H4 (cell line): ENCODE results near the gene OR2L5. TPM values are rescaled to one million over a fixed set of nuclear protein-coding genes. Genes with fewer than 3 reads are reported as not detected.

ENCODE experiments used
- DNase-seq: peaks from one replicate; pipeline ENCODE4 v3.0.0-alpha.2; 2015; ENCODE audit warnings: low spot score
- total RNA-seq: library from RNA; depleted of rRNA; stranded (reverse); fragments of >200 nt; shearing (Covaris generic); gene quantifications from 2 replicates; pipeline ENCODE4 v1.2.3, GENCODE V29; 2014; rRNA removed

OR2L5 gene
- not detected in 2 replicates for total RNA-seq

GRCh38 chr1:248013229-248013710 lies at the start of gene OR2L5:
Gene OR2L5, plus strand, starts transcription at chr1:248013660. Its CDS starts 8,288 bp downstream, at chr1:248021948.
- no peak for DNase-seq

DNA sequence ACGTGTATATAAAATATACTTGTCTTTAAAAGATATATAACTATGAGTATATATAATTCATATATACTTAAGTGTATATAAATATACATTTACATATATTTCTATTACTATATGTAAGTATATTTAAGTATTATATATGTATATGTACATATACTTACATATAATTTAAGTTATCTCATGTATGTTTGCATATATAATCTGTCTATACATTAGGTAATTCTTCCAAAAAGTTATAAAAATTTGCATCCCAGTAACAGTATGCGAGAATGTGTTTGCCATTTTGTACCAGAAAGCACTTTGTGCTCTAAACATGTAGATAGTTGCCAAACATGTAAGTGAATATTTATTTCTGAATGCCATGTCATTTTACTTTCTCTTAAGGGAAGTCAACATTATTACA lies 48.5 kb upstream of the OR2L5 start, which contains the start of gene OR2AK2:
TSS of gene OR2AK2 (plus strand) at position 301 of the 400 bp plus-strand sequence. CDS start 144 bp downstream, outside the sequence.
- no peak for DNase-seq

DNA sequence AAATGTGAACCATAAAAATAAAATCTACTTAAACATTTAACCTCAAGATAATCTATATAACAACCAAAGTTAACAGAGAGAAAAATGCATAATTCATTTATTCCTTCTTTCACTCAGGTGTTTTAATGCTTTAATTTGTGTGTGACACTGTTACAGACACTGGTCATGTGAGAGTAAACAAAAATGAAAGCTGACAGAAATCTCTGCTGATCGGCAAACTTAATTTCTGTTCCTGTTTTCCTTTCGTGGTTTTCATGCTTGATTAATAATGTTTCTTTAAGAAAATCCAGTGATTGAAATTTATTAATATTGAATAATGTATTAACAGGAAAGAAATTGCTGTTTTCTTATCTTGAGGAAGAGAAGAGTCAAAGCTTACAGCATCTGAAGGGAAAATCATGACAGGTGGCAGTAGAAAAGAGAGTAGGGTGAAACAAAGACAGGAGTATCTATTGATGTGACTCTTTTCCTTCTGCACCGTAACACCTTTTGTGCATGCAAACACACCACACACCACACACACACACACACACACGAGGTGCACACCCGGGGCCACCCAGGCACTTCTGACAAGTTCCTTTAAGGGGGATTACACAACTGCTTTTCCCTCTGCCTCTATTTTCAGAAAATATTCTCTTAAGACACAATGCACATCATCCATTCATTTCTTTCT lies 46.8 kb upstream of the OR2L5 start:
- no peak for DNase-seq

- no peak for DNase-seq
These were observed 20.5 kb upstream of the OR2L5 start for GRCh38 chr1:247992986-247993385.

GRCh38 chr1:247998811-247999210 lies 14.6 kb upstream of the OR2L5 start:
- no peak for DNase-seq

DNA sequence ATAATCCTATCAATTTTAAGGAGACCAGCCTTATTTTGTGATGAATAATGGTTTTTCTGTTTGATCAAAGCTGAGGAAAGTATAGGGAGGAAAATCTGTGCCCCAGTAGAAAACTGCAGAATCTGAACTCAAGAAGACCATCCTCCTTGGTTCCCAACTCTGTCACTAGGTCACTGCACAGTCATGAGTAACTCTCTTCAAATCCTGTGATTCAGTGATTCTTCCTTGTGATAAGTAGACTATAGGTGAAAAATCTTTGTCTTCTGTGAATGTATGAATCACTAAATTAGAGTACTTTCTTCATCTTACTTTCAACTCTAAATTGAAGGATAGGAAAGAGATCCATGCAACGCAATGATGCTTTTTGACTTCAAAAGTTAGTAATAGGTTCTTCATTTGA lies 13.3 kb upstream of the OR2L5 start:
- no peak for DNase-seq

DNA sequence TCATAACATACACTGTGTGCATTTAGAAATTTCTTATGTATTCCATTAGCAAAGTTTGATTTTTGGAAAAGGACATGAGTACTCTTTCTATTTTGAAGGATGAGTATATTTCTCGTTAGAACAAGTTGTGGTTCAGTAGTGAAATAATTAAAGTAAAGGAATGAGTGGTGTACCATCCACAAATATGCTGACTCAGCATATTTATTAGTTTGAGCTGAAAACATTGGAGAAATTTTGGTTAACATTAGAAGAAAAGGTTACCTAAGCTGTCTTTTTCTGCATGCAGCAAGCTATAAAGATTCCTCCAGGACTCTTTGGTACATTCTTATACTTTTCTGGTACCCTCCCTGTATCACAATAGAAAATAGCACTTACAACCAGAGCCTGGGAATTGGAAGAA lies 5.7 kb upstream of the OR2L5 start:
- no peak for DNase-seq

- no peak for DNase-seq
These were observed 3.8 kb upstream of the OR2L5 start for GRCh38 chr1:248009681-248010080.

GRCh38 chr1:248015803-248016202 lies 2.3 kb downstream of the OR2L5 start:
- DNase-seq = no peak

GRCh38 chr1:248029770-248030169 lies 16.3 kb downstream of the OR2L5 start, which contains the start of gene OR2L2:
Gene OR2L2, plus strand, starts transcription at chr1:248030070. Its CDS starts 8,198 bp downstream, at chr1:248038268.
- DNase-seq = no peak

GRCh38 chr1:248045209-248045608 lies 31.7 kb downstream of the OR2L5 start:
- DNase-seq = no peak

DNA sequence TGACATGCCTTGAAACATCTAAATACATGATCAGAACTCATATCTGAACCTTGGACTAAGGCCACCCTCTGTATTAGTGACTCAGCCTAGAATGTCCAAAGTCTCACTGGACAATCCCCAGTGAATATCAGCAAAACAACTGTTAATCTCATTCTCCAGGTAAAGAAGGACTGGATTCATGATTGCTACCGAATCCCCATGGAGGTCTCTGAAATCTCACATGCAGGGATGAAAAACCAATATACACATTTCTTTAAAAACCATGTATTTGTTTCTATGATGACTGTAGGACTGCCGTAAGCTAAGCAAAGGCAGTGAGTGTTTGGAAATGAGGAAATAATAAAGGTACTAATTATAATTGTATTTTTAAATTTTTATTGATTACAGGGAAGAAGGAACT lies 33.1 kb downstream of the OR2L5 start, which contains the start of gene OR2L3:
TSS of gene OR2L3 (plus strand) at position 301 of the 400 bp plus-strand sequence. CDS start 13,846 bp downstream, outside the sequence.
- DNase-seq = no peak

- DNase-seq = no peak
These were observed 33.5 kb downstream of the OR2L5 start for GRCh38 chr1:248047008-248047407.

DNA sequence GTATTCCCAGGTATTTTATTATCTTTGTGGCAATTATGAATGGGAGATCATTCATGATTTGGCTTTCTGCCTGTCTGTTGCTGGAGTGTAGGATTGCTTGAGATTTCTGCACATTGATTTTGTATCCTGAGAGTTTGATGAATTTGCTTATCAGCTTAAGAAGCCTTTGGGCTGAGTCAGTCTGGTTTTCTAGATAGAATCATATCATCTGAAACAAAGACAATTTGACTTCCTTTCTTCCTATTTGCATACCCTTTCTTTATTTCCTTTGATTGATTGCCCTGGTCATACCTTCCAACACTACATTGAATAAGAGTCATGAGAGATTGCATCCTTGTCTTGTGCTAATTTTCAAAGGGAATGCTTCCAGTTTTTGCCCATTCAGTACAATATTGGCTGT lies 41.2 kb downstream of the OR2L5 start:
- DNase-seq = no peak

DNA sequence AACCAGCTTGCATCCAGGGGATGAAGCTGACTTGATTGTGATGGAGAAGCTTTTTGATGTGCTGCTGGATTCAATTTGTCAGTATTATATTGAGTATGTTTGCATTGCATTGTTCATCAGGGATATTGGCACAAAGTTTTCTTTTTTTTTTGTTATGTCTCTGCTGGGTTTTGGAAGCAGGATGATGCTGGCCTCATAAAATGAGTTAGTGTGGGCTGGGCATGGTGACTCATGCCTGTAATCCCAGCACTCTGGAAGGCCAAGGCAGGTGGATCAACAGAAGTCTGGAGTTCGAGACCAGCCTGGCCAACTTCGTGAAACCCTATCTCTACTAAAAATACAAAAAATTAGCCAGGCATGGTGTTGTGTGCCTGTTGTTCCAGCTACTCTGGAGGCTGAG lies 41.8 kb downstream of the OR2L5 start:
- DNase-seq = no peak

GRCh38 chr1:248065071-248065470 lies 51.6 kb downstream of the OR2L5 start:
- DNase-seq = no peak

DNA sequence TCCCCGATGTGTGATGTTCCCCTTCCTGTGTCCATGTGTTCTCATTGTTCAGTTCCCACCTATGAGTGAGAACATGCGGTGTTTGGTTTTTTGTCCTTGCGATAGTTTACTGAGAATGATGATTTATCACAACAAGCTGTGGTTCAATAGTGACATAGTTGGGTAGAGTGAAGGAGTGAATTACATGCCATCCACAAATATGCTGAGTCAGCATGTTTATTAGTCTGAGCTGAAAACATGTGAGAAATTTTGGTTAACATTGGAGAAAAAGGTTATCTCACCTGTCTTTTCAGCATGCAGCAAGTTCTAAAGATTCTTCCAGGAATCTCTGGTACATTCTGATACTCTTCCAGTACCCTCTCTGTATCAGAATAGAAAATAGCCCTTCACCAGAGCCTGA lies 52.1 kb downstream of the OR2L5 start:
- DNase-seq = no peak

Other genes with a start within 250 kb of the OR2L5 start
- gene OR14A16, start 189.5 kb upstream of the OR2L5 start, total RNA-seq = not detected in 2 replicates
- not detected in 2 replicates for gene OR11L1, start 171.8 kb upstream of the OR2L5 start, total RNA-seq
- gene TRIM58, start 156.5 kb upstream of the OR2L5 start, total RNA-seq = not detected in 2 replicates
- not detected in 2 replicates for gene OR2W3, start 118.1 kb upstream of the OR2L5 start, total RNA-seq
- gene OR2T8, start 93.4 kb upstream of the OR2L5 start, total RNA-seq = 0.21 TPM in 1 of 2 replicates, not detected in the other
- gene OR2AJ1, start 88.8 kb upstream of the OR2L5 start, total RNA-seq = not detected in 2 replicates
- not detected in 2 replicates for gene OR2L8, start 64.8 kb upstream of the OR2L5 start, total RNA-seq
- gene OR2AK2, start 48.4 kb upstream of the OR2L5 start, total RNA-seq = not detected in 2 replicates
- gene OR2L2, start 16.4 kb downstream of the OR2L5 start, total RNA-seq = not detected in 2 replicates
- gene OR2L3, start 33.2 kb downstream of the OR2L5 start, total RNA-seq = not detected in 2 replicates
- 0.12 TPM in 1 of 2 replicates, not detected in the other for gene OR2L13, start 81.5 kb downstream of the OR2L5 start, total RNA-seq
- not detected in 2 replicates for gene OR2M5, start 131.5 kb downstream of the OR2L5 start, total RNA-seq
- gene OR2M2, start 161.2 kb downstream of the OR2L5 start, total RNA-seq = not detected in 2 replicates
- 0.04 TPM in 1 of 2 replicates, not detected in the other for gene OR2M3, start 183.6 kb downstream of the OR2L5 start, total RNA-seq
- gene OR2M4, start 217.8 kb downstream of the OR2L5 start, total RNA-seq = not detected in 2 replicates